Measurements from ENCODE around the gene PCSK7. TPM values are rescaled to one million over a fixed set of nuclear protein-coding genes. Genes with fewer than 3 reads are reported as not detected.

Gene PCSK7
- total and polyA plus RNA-seq, 2 donors (not counting 3 experiments of a cell fraction or from before 2014, with no cell fraction given): 40.8 to 72.7 TPM

DNA sequence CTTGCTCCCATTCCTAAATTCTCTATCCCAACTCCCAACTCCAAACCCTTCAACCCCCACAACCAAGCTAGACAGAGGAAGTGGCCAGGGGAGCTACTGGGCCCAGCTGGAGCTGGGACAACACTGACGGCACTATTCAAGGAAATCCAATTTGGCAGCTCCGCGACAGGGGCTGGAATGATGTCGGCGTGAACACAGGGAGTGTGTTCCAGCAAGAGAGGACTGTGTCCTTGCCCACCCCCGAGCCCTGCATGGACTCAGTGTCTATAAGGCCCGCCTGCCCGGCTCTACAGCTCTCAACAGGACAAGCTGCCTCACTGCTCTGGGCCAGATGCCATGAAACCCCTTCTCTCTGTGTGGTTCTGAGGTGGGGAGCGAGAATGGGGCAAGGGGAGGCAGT, 11.3 kb downstream of the PCSK7 start:
- DNase-seq (ENCODE audit: low read depth, low spot score): no peak
- dilution Hi-C loops (cut with MboI; ENCODE audit: extremely low pct_ligation_motif_present, low sequenced_read_pairs): no loop called here
- Histone ChIP-seq H3K4me2 (ENCODE audit: insufficient read depth, low read length) (no peak overlapping the region), H3K27me3 (ENCODE audit: control insufficient read depth in 2 of 2, insufficient read depth in 2 of 2, low read length in 2 of 2) (no peaks in the 10 kb centered on the region), H4K20me1 (replicated peaks; ENCODE audit: control insufficient read depth, extremely low read depth, insufficient read depth, low read length) (no peaks in the 10 kb centered on the region), H3K9me1 (replicated peaks; ENCODE audit: control insufficient read depth, extremely low read depth, insufficient read depth, low read length) (no peaks in the 10 kb centered on the region), H3K36me3 (ENCODE audit: control insufficient read depth in 2 of 2, extremely low read depth in 1 of 2, insufficient read depth in 2 of 2, low read length in 2 of 2) (peaks cover 0 to 25% of the 10 kb centered on the region in 2 experiments), H3K4me3 (replicated peaks in 1 of 3; ENCODE audit: insufficient read depth in 1 of 3, low read depth in 1 of 3, low read length in 3 of 3) (no peak overlapping the region), H3K9ac (replicated peaks; ENCODE audit: extremely low read depth, insufficient read depth, low read length) (no peak overlapping the region), H3K4me1 (ENCODE audit: control insufficient read depth, extremely low read depth, insufficient read depth, low read length) (peaks cover 11% of the 10 kb centered on the region), H3K9me3 (replicated peaks; ENCODE audit: control insufficient read depth, insufficient read depth, low read length) (no peaks in the 10 kb centered on the region), H2AFZ (ENCODE audit: low read depth, low read length) (no peak overlapping the region), H3K79me2 (ENCODE audit: control insufficient read depth, insufficient read depth, low read length) (no peaks in the 10 kb centered on the region), H3K27ac (ENCODE audit: insufficient read depth, low read depth, low read length) (no peak overlapping the region)
- ChIA-PET CTCF (interaction anchor here (0.9 to 3.4 kb wide), 4 partner anchors 9 to 42 kb away, joined by 3 to 16 read pairs (median 6); partner anchors contain the start of genes PCSK7, RNF214 and SIDT2), POLR2A (no interaction called here)
- no peak for FAIRE-seq
- BruUV-seq (replicated peaks): no TSS peak
- TF ChIP-seq MYC (IDR thresholded peaks at IDR 0.05; ENCODE audit: low read depth, low read length) (no peak), POLR2A (IDR thresholded peaks at IDR 0.05; ENCODE audit: low read depth, low read length) (no peak), POLR2AphosphoS5 (IDR thresholded peaks at IDR 0.05; ENCODE audit: insufficient read depth, low read depth, low read length) (no peak), EZH2 (IDR thresholded peaks at IDR 0.05; ENCODE audit: borderline replicate concordance, low read depth, low read length, severe bottlenecking) (no peak), FOS (IDR thresholded peaks at IDR 0.05; ENCODE audit: borderline replicate concordance, insufficient read depth, low read length) (no peak), JUN (IDR thresholded peaks at IDR 0.05; ENCODE audit: borderline replicate concordance, insufficient read depth, insufficient read length, low read depth) (no peak), GATA2 (IDR thresholded peaks at IDR 0.05; ENCODE audit: insufficient read depth, insufficient read length, low read depth, low read length) (no peak)
- TF ChIP-seq, protein P1, sequence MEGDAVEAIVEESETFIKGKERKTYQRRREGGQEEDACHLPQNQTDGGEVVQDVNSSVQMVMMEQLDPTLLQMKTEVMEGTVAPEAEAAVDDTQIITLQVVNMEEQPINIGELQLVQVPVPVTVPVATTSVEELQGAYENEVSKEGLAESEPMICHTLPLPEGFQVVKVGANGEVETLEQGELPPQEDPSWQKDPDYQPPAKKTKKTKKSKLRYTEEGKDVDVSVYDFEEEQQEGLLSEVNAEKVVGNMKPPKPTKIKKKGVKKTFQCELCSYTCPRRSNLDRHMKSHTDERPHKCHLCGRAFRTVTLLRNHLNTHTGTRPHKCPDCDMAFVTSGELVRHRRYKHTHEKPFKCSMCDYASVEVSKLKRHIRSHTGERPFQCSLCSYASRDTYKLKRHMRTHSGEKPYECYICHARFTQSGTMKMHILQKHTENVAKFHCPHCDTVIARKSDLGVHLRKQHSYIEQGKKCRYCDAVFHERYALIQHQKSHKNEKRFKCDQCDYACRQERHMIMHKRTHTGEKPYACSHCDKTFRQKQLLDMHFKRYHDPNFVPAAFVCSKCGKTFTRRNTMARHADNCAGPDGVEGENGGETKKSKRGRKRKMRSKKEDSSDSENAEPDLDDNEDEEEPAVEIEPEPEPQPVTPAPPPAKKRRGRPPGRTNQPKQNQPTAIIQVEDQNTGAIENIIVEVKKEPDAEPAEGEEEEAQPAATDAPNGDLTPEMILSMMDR (IDR thresholded peaks at IDR 0.05; ENCODE audit: extremely low read depth in 1 of 2, insufficient read depth in 1 of 2, low read depth in 1 of 2, low read length in 2 of 2): no peak
- TF ChIP-seq, protein P2, sequence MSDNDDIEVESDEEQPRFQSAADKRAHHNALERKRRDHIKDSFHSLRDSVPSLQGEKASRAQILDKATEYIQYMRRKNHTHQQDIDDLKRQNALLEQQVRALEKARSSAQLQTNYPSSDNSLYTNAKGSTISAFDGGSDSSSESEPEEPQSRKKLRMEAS (IDR thresholded peaks at IDR 0.05; ENCODE audit: insufficient read depth, insufficient read length): no peak
- intact Hi-C loops (cut with micrococcal nuclease): no loop called here
